HepG2 (cell line): ENCODE data around the gene MOCS2. TPM values are rescaled to one million over a fixed set of nuclear protein-coding genes. Genes with fewer than 3 reads are reported as not detected.

Experiments
- ATAC-seq: fragments of 200-7000 bp; cut with Tn5 transposase; 3 replicates; pipeline ENCODE4 v1.9.1; 2020; ENCODE audit warnings: mild to moderate bottlenecking, moderate library complexity
- BruUV-seq: library from RNA; stranded (reverse); fragments of 400-500 nt; replicated peaks from 2 replicates; lab custom pipeline; 2021; lab: Mats Ljungman, UMichigan
- CTCF ChIA-PET: fragments of 300-600 bp; formaldehyde crosslinking; extraction: SDS; loops from one replicate; lab custom pipeline; 2021; ENCODE audit warnings: low total read pairs, inconsistent platforms, low intra/inter-chr PET ratio; lab: Yijun Ruan, JAX
- POLR2A ChIA-PET: fragments of 350-600 bp; sonication (Branson Sonifier 250); formaldehyde crosslinking; loops from one replicate; lab custom pipeline; 2020; ENCODE audit warnings: antibody characterized with exemption, inconsistent platforms; lab: Yijun Ruan, JAX
- DNase-seq: peaks from one replicate; pipeline ENCODE4 v3.0.0-alpha.2; 2015; ENCODE audit warnings: low spot score
- FAIRE-seq: peaks from 3 replicates; lab custom pipeline; 2011; peaks lifted over from hg19 to GRCh38; lab: Jason Lieb, UNC
- H2AFZ ChIP-seq: one replicate; pipeline ENCODE4 v1.6.1; 2011; ENCODE audit warnings: low read length, inconsistent platforms
- H3K27ac ChIP-seq: fragments of 300-600 bp; 3 replicates; pipeline ENCODE4 v1.8.0; 2011; ENCODE audit warnings: mixed run types, mild to moderate bottlenecking, mixed read lengths, low read length, inconsistent platforms; ENCODE audit not compliant: insufficient read depth; ENCODE audit errors: extremely low read length
- H3K27me3 ChIP-seq, 2 experiments: fragments of 200-600 bp in 1 of 2; 2 replicates in 1 of 2; 3 replicates in 1 of 2; pipeline versions ENCODE4 v1.6.0 to v1.8.0; 2011; ENCODE audit warnings: low read length in 2 of 2, mild to moderate bottlenecking in 2 of 2, moderate library complexity in 2 of 2, inconsistent platforms in 1 of 2; ENCODE audit not compliant: insufficient read depth in 2 of 2, control insufficient read depth in 1 of 2
- H3K36me3 ChIP-seq, 2 experiments: fragments of 200-600 bp in 1 of 2; replicated peaks in 1 of 2; 2 replicates in 1 of 2; 3 replicates in 1 of 2; pipeline versions ENCODE4 v1.5.1 to v1.8.0; 2011; ENCODE audit warnings: low read length in 2 of 2, inconsistent platforms in 1 of 2; ENCODE audit not compliant: insufficient read depth in 2 of 2, control insufficient read depth in 1 of 2
- H3K4me1 ChIP-seq: 2 replicates; pipeline ENCODE4 v1.5.1; 2012; ENCODE audit warnings: low read length, inconsistent platforms; ENCODE audit not compliant: insufficient read depth
- H3K4me2 ChIP-seq: 2 replicates; pipeline ENCODE4 v1.6.0; 2011; ENCODE audit warnings: low read depth, low read length, inconsistent platforms
- H3K4me3 ChIP-seq, 3 experiments: fragments of 200-600 bp in 1 of 3; sonication (generic), shearing (Covaris generic) in 1 of 3; replicated peaks in 1 of 3; 2 replicates each; pipeline ENCODE4 v1.5.1; 2011 to 2016; ENCODE audit warnings: low read length in 3 of 3, inconsistent platforms in 2 of 3, low read depth in 2 of 3, mild to moderate bottlenecking in 2 of 3, control low read depth in 1 of 3, mixed read lengths in 1 of 3; ENCODE audit not compliant: insufficient read depth in 1 of 3
- H3K79me2 ChIP-seq: one replicate; pipeline ENCODE4 v1.6.1; 2011; ENCODE audit warnings: low read length, inconsistent platforms; ENCODE audit not compliant: insufficient read depth
- H3K9ac ChIP-seq: 2 replicates; pipeline ENCODE4 v1.6.0; 2011; ENCODE audit warnings: mild to moderate bottlenecking, low read depth, low read length, inconsistent platforms; ENCODE audit not compliant: insufficient read depth
- H3K9me3 ChIP-seq: 2 replicates; pipeline ENCODE4 v1.5.1; 2012; ENCODE audit warnings: mild to moderate bottlenecking, low read length
- H4K20me1 ChIP-seq: 2 replicates; pipeline ENCODE4 v1.6.0; 2011; ENCODE audit warnings: inconsistent platforms, mild to moderate bottlenecking, low read length, moderate library complexity; ENCODE audit not compliant: insufficient read depth
- HNF4G ChIP-seq, 2 experiments: sonication (generic) in 1 of 2; formaldehyde crosslinking in 1 of 2; IDR thresholded peaks; 2 replicates each; pipeline versions ENCODE4 v1.4.0 to v1.6.1; 2011 to 2020; ENCODE audit warnings: borderline replicate concordance in 2 of 2, low read depth in 2 of 2, mild to moderate bottlenecking in 2 of 2, low read length in 1 of 2, missing genetic modification reagents in 1 of 2, moderate library complexity in 1 of 2
- HNRNPK ChIP-seq: fragments of 200-400 bp; formaldehyde crosslinking; IDR thresholded peaks from 2 replicates; pipeline ENCODE4 v1.6.1; 2018; ENCODE audit warnings: low read length, low read depth, moderate library complexity, mild to moderate bottlenecking; ENCODE audit not compliant: poor library complexity, severe bottlenecking
- ZNF138 ChIP-seq: sonication (generic); formaldehyde crosslinking; IDR thresholded peaks from 2 replicates; pipeline ENCODE4 v1.5.0; 2020; ENCODE audit warnings: mild to moderate bottlenecking, low read depth, missing genetic modification reagents
- ZNF260 ChIP-seq: sonication (generic); formaldehyde crosslinking; IDR thresholded peaks from 2 replicates; pipeline ENCODE4 v1.4.0; 2020; ENCODE audit warnings: missing genetic modification reagents, low read depth, mild to moderate bottlenecking, borderline replicate concordance
- ZNF614 ChIP-seq: IDR thresholded peaks from 2 replicates; pipeline ENCODE4 v1.6.1; 2018; ENCODE audit warnings: missing biosample characterization, missing genetic modification reagents, inconsistent platforms, borderline replicate concordance
- ZNF678 ChIP-seq: sonication (generic); formaldehyde crosslinking; IDR thresholded peaks from 2 replicates; pipeline ENCODE4 v1.4.0; 2020; ENCODE audit warnings: mild to moderate bottlenecking, missing genetic modification reagents
- WGBS: methylation state at CpG from one replicate; pipeline ENCODE4 v1.1.6; 2017; ENCODE audit warnings: low lambda C conversion rate; 5-methylcytosine and 5-hydroxymethylcytosine counted together
- in situ Hi-C: cut with HindIII; loops from 2 replicates; pipeline ENCODE4 v1.10.0; 2017; ENCODE audit warnings: low pct_unique_long_range_greater_than_20kb; ENCODE audit not compliant: extremely low pct_ligation_motif_present
- intact Hi-C: fragments of 100-400 bp; cut with micrococcal nuclease; formaldehyde crosslinking; loops from one replicate; pipeline ENCODE4 v1.10.0; 2022; ENCODE audit not compliant: unreplicated experiment
- polyA plus RNA-seq, 8 experiments: library from polyadenylated mRNA; depleted of rRNA in 3 of 8; stranded (reverse) in 7 of 8; unstranded in 1 of 8; fragments of >200 nt; fragmentation: Illumina TruSeq in 4 of 8; extraction: Trizol in 4 of 8; gene quantifications; 2 replicates each; pipeline versions ENCODE4 v1.2.1 to v1.2.3, GENCODE V29; 2011 to 2016; ENCODE audit warnings: low read depth in 4 of 8, missing spikeins in 1 of 8, mixed read lengths in 1 of 8; ENCODE audit not compliant: insufficient read depth in 1 of 8
- total RNA-seq, 5 experiments: library from RNA; depleted of rRNA; stranded (reverse); fragments of >200 nt; fragmentation: Illumina TruSeq; extraction: Trizol; gene quantifications; 2 replicates each; pipeline ENCODE4 v1.2.3, GENCODE V29; 2016; ENCODE audit warnings: low read depth in 1 of 5
- TF ChIP-seq, protein P1 (sequence below): sonication (generic); formaldehyde crosslinking; IDR thresholded peaks from 2 replicates; pipeline ENCODE4 v1.8.0; 2022; ENCODE audit warnings: missing genetic modification reagents, mild to moderate bottlenecking, moderate library complexity, borderline replicate concordance
- TF ChIP-seq, protein P2 (sequence below): sonication (generic); formaldehyde crosslinking; IDR thresholded peaks from 2 replicates; pipeline ENCODE4 v1.5.0; 2020; ENCODE audit warnings: mild to moderate bottlenecking, missing genetic modification reagents
- TF ChIP-seq, protein P3 (sequence below), 2 experiments: IDR thresholded peaks; 2 replicates each; pipeline ENCODE4 v1.6.1; 2011 to 2012; ENCODE audit warnings: low read length in 2 of 2, borderline replicate concordance in 1 of 2, low read depth in 1 of 2, mild to moderate bottlenecking in 1 of 2, moderate library complexity in 1 of 2

The MOCS2 gene
- total and polyA plus RNA-seq, 2 of the 13 experiments (the other 11 are each of a cell fraction or from before 2014, with no cell fraction given), result 19.2 to 41.9 TPM

DNA sequence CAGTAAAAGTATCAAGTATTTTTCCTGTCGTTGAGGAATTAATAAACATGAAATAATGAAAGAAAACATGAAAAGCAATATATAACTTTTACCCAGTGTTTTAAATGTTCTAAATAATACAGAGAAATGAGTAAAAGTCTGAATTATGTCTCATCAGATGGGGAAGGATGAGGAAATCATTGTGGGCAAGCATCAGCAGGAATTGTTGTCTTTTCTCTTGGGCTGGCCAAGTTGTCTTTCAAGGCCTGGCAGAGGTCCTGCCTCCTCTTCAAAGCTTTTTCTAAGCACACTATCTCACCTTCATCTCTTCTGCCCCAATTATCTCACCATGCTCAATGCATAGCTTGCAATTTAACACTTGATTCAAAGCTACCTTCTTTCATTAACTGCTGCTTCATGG lies 41.9 kb downstream of the MOCS2 start:
- no peak overlapping the region for H2AFZ ChIP-seq
- H3K9me3 ChIP-seq, result no peaks in the 10 kb centered on the region
- H3K36me3 ChIP-seq, result peaks cover 24 to 74% of the 10 kb centered on the region in 2 experiments
- no TSS peak for BruUV-seq
- H3K4me2 ChIP-seq, result no peak overlapping the region
- FAIRE-seq (no peak), ATAC-seq (no peak)
- H3K79me2 ChIP-seq, result no peaks in the 10 kb centered on the region
- H4K20me1 ChIP-seq, result no peaks in the 10 kb centered on the region
- ChIA-PET CTCF (no interaction called here), POLR2A (no interaction called here)
- H3K4me3 ChIP-seq, result no peak overlapping the region
- H3K4me1 ChIP-seq, result 0 out of 2 replicates have a peak, but pooled peaks cover 4% of the 10 kb centered on the region
- no peaks in the 10 kb centered on the region for H3K27me3 ChIP-seq
- H3K9ac ChIP-seq, result no peak overlapping the region
- intact Hi-C loops, result no loop called here
- TF ChIP-seq, protein P1, sequence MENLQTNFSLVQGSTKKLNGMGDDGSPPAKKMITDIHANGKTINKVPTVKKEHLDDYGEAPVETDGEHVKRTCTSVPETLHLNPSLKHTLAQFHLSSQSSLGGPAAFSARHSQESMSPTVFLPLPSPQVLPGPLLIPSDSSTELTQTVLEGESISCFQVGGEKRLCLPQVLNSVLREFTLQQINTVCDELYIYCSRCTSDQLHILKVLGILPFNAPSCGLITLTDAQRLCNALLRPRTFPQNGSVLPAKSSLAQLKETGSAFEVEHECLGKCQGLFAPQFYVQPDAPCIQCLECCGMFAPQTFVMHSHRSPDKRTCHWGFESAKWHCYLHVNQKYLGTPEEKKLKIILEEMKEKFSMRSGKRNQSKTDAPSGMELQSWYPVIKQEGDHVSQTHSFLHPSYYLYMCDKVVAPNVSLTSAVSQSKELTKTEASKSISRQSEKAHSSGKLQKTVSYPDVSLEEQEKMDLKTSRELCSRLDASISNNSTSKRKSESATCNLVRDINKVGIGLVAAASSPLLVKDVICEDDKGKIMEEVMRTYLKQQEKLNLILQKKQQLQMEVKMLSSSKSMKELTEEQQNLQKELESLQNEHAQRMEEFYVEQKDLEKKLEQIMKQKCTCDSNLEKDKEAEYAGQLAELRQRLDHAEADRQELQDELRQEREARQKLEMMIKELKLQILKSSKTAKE (CRISPR knock-in tag), result no peak
- TF ChIP-seq ZNF614 (CRISPR knock-in tag) (no peak), HNRNPK (no peak), HNF4G (IDR thresholded peaks at IDR 0.05; ENCODE audit: borderline replicate concordance, low read depth, low read length) (no peak), HNF4G (CRISPR knock-in tag; IDR thresholded peaks at IDR 0.05; ENCODE audit: borderline replicate concordance, low read depth) (no peak), ZNF138 (no peak), ZNF678 (CRISPR knock-in tag) (no peak), ZNF260 (CRISPR knock-in tag) (no peak)
- TF ChIP-seq, protein P2, sequence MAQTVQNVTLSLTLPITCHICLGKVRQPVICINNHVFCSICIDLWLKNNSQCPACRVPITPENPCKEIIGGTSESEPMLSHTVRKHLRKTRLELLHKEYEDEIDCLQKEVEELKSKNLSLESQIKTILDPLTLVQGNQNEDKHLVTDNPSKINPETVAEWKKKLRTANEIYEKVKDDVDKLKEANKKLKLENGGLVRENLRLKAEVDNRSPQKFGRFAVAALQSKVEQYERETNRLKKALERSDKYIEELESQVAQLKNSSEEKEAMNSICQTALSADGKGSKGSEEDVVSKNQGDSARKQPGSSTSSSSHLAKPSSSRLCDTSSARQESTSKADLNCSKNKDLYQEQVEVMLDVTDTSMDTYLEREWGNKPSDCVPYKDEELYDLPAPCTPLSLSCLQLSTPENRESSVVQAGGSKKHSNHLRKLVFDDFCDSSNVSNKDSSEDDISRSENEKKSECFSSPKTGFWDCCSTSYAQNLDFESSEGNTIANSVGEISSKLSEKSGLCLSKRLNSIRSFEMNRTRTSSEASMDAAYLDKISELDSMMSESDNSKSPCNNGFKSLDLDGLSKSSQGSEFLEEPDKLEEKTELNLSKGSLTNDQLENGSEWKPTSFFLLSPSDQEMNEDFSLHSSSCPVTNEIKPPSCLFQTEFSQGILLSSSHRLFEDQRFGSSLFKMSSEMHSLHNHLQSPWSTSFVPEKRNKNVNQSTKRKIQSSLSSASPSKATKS (CRISPR knock-in tag), result no peak
- TF ChIP-seq, protein P3, sequence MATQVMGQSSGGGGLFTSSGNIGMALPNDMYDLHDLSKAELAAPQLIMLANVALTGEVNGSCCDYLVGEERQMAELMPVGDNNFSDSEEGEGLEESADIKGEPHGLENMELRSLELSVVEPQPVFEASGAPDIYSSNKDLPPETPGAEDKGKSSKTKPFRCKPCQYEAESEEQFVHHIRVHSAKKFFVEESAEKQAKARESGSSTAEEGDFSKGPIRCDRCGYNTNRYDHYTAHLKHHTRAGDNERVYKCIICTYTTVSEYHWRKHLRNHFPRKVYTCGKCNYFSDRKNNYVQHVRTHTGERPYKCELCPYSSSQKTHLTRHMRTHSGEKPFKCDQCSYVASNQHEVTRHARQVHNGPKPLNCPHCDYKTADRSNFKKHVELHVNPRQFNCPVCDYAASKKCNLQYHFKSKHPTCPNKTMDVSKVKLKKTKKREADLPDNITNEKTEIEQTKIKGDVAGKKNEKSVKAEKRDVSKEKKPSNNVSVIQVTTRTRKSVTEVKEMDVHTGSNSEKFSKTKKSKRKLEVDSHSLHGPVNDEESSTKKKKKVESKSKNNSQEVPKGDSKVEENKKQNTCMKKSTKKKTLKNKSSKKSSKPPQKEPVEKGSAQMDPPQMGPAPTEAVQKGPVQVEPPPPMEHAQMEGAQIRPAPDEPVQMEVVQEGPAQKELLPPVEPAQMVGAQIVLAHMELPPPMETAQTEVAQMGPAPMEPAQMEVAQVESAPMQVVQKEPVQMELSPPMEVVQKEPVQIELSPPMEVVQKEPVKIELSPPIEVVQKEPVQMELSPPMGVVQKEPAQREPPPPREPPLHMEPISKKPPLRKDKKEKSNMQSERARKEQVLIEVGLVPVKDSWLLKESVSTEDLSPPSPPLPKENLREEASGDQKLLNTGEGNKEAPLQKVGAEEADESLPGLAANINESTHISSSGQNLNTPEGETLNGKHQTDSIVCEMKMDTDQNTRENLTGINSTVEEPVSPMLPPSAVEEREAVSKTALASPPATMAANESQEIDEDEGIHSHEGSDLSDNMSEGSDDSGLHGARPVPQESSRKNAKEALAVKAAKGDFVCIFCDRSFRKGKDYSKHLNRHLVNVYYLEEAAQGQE (IDR thresholded peaks at IDR 0.05; ENCODE audit: borderline replicate concordance in 1 of 2, low read depth in 1 of 2, low read length in 2 of 2), result no peak
- TF ChIP-seq, all 625 proteins: peak for 0
- in situ Hi-C loops, result no loop called here
- WGBS, result 0% methylated on average over 1 of the region's 1 CpG
- DNase-seq, result no peak
- H3K27ac ChIP-seq, result no peak overlapping the region
